A549 (cell line): Measurements from ENCODE around the gene PRSS27. TPM values are rescaled to one million over a fixed set of nuclear protein-coding genes. Genes with fewer than 3 reads are reported as not detected.

ENCODE experiments used
- ATAC-seq, 2 experiments: fragments of 200-7000 bp in 1 of 2; fragments of >200 bp in 1 of 2; cut with Nextera tagmentation in 1 of 2; cut with Tn5 transposase in 1 of 2; 3 replicates each; pipeline versions ENCODE4 v1.8.0 to v1.9.1; 2018 to 2020; ENCODE audit warnings: mild to moderate bottlenecking in 1 of 2, moderate library complexity in 1 of 2
- CTCF ChIA-PET: fragments of 300-600 bp; sonication (Branson Sonifier 250); formaldehyde crosslinking; extraction: SDS; loops from one replicate; lab custom pipeline; 2021; ENCODE audit warnings: antibody characterized with exemption, inconsistent platforms; lab: Yijun Ruan, JAX
- POLR2A ChIA-PET: fragments of 350-600 bp; formaldehyde crosslinking; extraction: SDS; loops from one replicate; lab custom pipeline; 2021; ENCODE audit warnings: antibody characterized with exemption, inconsistent platforms; lab: Yijun Ruan, JAX
- DNase-seq, 2 experiments: peaks; one replicate each; pipeline versions ENCODE4 v3.0.0 to v3.0.0-alpha.2; 2011 to 2016; ENCODE audit warnings: low read depth in 1 of 2, low spot score in 1 of 2
- FAIRE-seq: peaks from 2 replicates; lab custom pipeline; 2011; peaks lifted over from hg19 to GRCh38; lab: Jason Lieb, UNC
- H3K27ac ChIP-seq, 2 experiments: fragments of >200 bp; sonication (Bioruptor Twin); formaldehyde crosslinking; 3 replicates each; pipeline ENCODE4 v1.5.1; 2016 to 2017
- H3K4me1 ChIP-seq: fragments of >200 bp; sonication (Bioruptor Twin); formaldehyde crosslinking; 3 replicates; pipeline ENCODE4 v1.6.1; 2016
- H3K4me2 ChIP-seq: fragments of >200 bp; sonication (Bioruptor Twin); formaldehyde crosslinking; 3 replicates; pipeline ENCODE4 v1.6.1; 2016
- H3K4me3 ChIP-seq: fragments of >200 bp; sonication (Bioruptor Twin); formaldehyde crosslinking; 3 replicates; pipeline ENCODE4 v1.5.1; 2016
- H3K9me3 ChIP-seq: fragments of >200 bp; sonication (Bioruptor Twin); formaldehyde crosslinking; 3 replicates; pipeline ENCODE4 v1.6.1; 2016
- ATOH8 ChIP-seq: fragments of 250-450 bp; sonication (Bioruptor Pico); IDR thresholded peaks from 2 replicates; pipeline ENCODE4 v1.5.0; 2020; ENCODE audit warnings: low read depth, mild to moderate bottlenecking, moderate library complexity
- BCL3 ChIP-seq: fragments of >200 bp; sonication (Bioruptor Twin); formaldehyde crosslinking; IDR thresholded peaks from 3 replicates; pipeline ENCODE4 v1.6.1; 2016
- CBX2 ChIP-seq: fragments of 200-600 bp; sonication (generic); IDR thresholded peaks from 2 replicates; pipeline ENCODE4 v1.6.1; 2016; ENCODE audit warnings: low read depth, mild to moderate bottlenecking, borderline replicate concordance
- CBX8 ChIP-seq: fragments of 200-600 bp; sonication (generic); IDR thresholded peaks from 2 replicates; pipeline ENCODE4 v1.6.1; 2016
- CHD4 ChIP-seq: fragments of 200-600 bp; sonication (generic); IDR thresholded peaks from 2 replicates; pipeline ENCODE4 v1.6.1; 2016; ENCODE audit warnings: antibody characterized with exemption, mild to moderate bottlenecking, borderline replicate concordance
- E2F6 ChIP-seq: IDR thresholded peaks from 2 replicates; pipeline ENCODE4 v1.6.1; 2012; ENCODE audit warnings: low read depth, borderline replicate concordance
- EHF ChIP-seq: fragments of 250-450 bp; sonication (Bioruptor Pico); IDR thresholded peaks from 2 replicates; pipeline ENCODE4 v1.5.0; 2020; ENCODE audit warnings: mild to moderate bottlenecking
- ELK1 ChIP-seq: fragments of 150-350 bp; IDR thresholded peaks from 2 replicates; pipeline ENCODE4 v1.6.1; 2014; ENCODE audit warnings: low read depth, mild to moderate bottlenecking, low read length
- ESRRA ChIP-seq: fragments of 150-350 bp; IDR thresholded peaks from 2 replicates; pipeline ENCODE4 v1.6.1; 2014; ENCODE audit warnings: mild to moderate bottlenecking, low read length, borderline replicate concordance
- FOSB ChIP-seq: fragments of 250-450 bp; sonication (Bioruptor Pico); IDR thresholded peaks from 2 replicates; pipeline ENCODE4 v1.5.0; 2020; ENCODE audit warnings: mild to moderate bottlenecking, moderate library complexity
- HDAC2 ChIP-seq: fragments of 200-600 bp; sonication (generic); IDR thresholded peaks from 2 replicates; pipeline ENCODE4 v1.6.1; 2016
- HEYL ChIP-seq: fragments of 250-450 bp; sonication (Bioruptor Pico); IDR thresholded peaks from 2 replicates; pipeline ENCODE4 v1.8.0; 2021; ENCODE audit warnings: mild to moderate bottlenecking, moderate library complexity
- HMGXB4 ChIP-seq: fragments of 250-450 bp; sonication (Bioruptor Pico); IDR thresholded peaks from 2 replicates; pipeline ENCODE4 v1.5.0; 2021; ENCODE audit warnings: mild to moderate bottlenecking, moderate library complexity, borderline replicate concordance
- HOXB13 ChIP-seq: fragments of 250-450 bp; sonication (Bioruptor Pico); IDR thresholded peaks from 2 replicates; pipeline ENCODE4 v1.5.0; 2020; ENCODE audit warnings: low read depth, mild to moderate bottlenecking, moderate library complexity
- MYC ChIP-seq: IDR thresholded peaks from 2 replicates; pipeline ENCODE4 v1.6.1; 2012; ENCODE audit warnings: mild to moderate bottlenecking, inconsistent platforms, low read length, improper control_type of control experiment, borderline replicate concordance
- NFE2L2 ChIP-seq: fragments of 150-350 bp; conservative IDR thresholded peaks from 2 replicates; pipeline ENCODE4 v1.6.1; 2014; ENCODE audit warnings: low read length
- NPAS2 ChIP-seq: fragments of 250-450 bp; sonication (Bioruptor Pico); IDR thresholded peaks from 2 replicates; pipeline ENCODE4 v1.8.0; 2022; ENCODE audit warnings: mild to moderate bottlenecking, moderate library complexity, borderline replicate concordance
- PHF8 ChIP-seq: fragments of 200-600 bp; sonication (generic); IDR thresholded peaks from 2 replicates; pipeline ENCODE4 v1.6.1; 2016; ENCODE audit warnings: low read depth, mild to moderate bottlenecking, antibody characterized with exemption, moderate library complexity, borderline replicate concordance
- POLR2A ChIP-seq: IDR thresholded peaks from 2 replicates; pipeline ENCODE4 v1.6.1; 2012; ENCODE audit warnings: mild to moderate bottlenecking, low read length
- POLR2AphosphoS2 ChIP-seq: conservative IDR thresholded peaks from 2 replicates; pipeline ENCODE4 v1.6.1; 2012; ENCODE audit warnings: low read length, improper control_type of control experiment, inconsistent platforms
- RARB ChIP-seq: fragments of 250-450 bp; sonication (Bioruptor Pico); IDR thresholded peaks from 2 replicates; pipeline ENCODE4 v1.8.0; 2021; ENCODE audit warnings: mild to moderate bottlenecking, moderate library complexity
- RFX5 ChIP-seq: fragments of 450-650 bp; IDR thresholded peaks from 2 replicates; pipeline ENCODE4 v1.7.1; 2014; ENCODE audit warnings: antibody characterized with exemption, mild to moderate bottlenecking, moderate library complexity
- RNF2 ChIP-seq: fragments of 200-600 bp; sonication (generic); IDR thresholded peaks from 2 replicates; pipeline ENCODE4 v1.6.1; 2016; ENCODE audit warnings: low read depth, mild to moderate bottlenecking, antibody characterized with exemption, moderate library complexity, borderline replicate concordance
- SREBF2 ChIP-seq: fragments of 450-650 bp; IDR thresholded peaks from 2 replicates; pipeline ENCODE4 v1.6.1; 2014; ENCODE audit warnings: mild to moderate bottlenecking, moderate library complexity
- TFCP2L1 ChIP-seq: fragments of 250-450 bp; sonication (Bioruptor Pico); IDR thresholded peaks from 2 replicates; pipeline ENCODE4 v1.5.0; 2021; ENCODE audit warnings: mild to moderate bottlenecking
- ZC3H11A ChIP-seq: fragments of 450-650 bp; IDR thresholded peaks from 2 replicates; pipeline ENCODE4 v1.6.1; 2014; ENCODE audit warnings: antibody characterized with exemption, mild to moderate bottlenecking
- ZNF302 ChIP-seq: fragments of 250-450 bp; sonication (Bioruptor Pico); IDR thresholded peaks from 2 replicates; pipeline ENCODE4 v1.9.0; 2021; ENCODE audit warnings: inconsistent platforms, mild to moderate bottlenecking, moderate library complexity
- WGBS: methylation state at CpG from one replicate; pipeline ENCODE4 v1.1.6; 2017; ENCODE audit errors: missing lambda C conversion rate; 5-methylcytosine and 5-hydroxymethylcytosine counted together
- polyA plus RNA-seq, 4 experiments: library from polyadenylated mRNA; depleted of rRNA in 3 of 4; stranded (reverse); fragments of >200 nt; fragmentation: RNase III in 1 of 4; extraction: RNeasy Plus Mini Kit Qiagen cat#74134 plus additional on column Dnase treatment in 1 of 4; gene quantifications; 2 replicates in 3 of 4; 3 replicates in 1 of 4; pipeline ENCODE4 v1.2.3, GENCODE V29; 2011 to 2017

Gene PRSS27
- polyA plus RNA-seq, 2 of the 4 experiments (the other 2 are of a cell fraction): 1.00 to 1.2 TPM

DNA sequence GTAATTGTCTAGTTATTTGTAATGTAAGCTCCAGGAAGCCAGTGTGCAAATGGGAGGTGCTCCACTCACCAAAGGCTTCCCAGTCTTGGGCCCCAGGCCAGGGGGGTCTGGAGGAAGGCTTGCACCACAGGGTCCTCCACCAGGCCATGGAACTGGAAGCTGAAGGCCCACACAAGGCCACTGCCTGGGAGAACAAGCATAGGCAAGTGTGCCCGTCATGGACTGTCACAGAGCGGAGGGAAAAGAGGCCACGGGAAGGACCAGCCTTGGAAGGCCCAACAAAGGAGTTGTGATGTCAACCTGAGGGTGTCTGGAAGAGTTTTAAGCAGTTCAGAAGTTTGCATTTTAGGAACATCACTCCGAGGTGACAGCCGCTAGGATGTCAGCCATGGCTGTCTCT is 29.5 kb upstream of the PRSS27 start:
- Histone ChIP-seq H3K9me3 (peaks cover 5% of the 10 kb centered on the region; the same call in 1 of the 3 replicates), H3K4me3 (no peak overlapping the region), H3K27ac (no peak overlapping the region), H3K4me1 (peaks cover 15% of the 10 kb centered on the region), H3K4me2 (no peak overlapping the region)
- FAIRE-seq (no peak), DNase-seq (no peak), ATAC-seq (no peak)
- ChIA-PET CTCF (interaction anchor here (2.9 kb wide), 1 partner anchor 10 kb away, joined by 12 read pairs; no protein-coding TSS in a partner anchor), POLR2A (no interaction called here)
- WGBS: 97% methylated on average over 5 of the region's 5 CpGs
- TF ChIP-seq POLR2AphosphoS2 (no peak), SREBF2 (no peak), E2F6 (no peak), RNF2 (no peak), ESRRA (no peak), POLR2A (no peak), CBX8 (no peak), CBX2 (no peak), BCL3 (no peak), HDAC2 (no peak), NFE2L2 (no peak), RARB (CRISPR knock-in tag) (no peak), HOXB13 (CRISPR knock-in tag) (no peak), ZNF302 (no peak), MYC (no peak), RFX5 (no peak), HEYL (no peak)

DNA sequence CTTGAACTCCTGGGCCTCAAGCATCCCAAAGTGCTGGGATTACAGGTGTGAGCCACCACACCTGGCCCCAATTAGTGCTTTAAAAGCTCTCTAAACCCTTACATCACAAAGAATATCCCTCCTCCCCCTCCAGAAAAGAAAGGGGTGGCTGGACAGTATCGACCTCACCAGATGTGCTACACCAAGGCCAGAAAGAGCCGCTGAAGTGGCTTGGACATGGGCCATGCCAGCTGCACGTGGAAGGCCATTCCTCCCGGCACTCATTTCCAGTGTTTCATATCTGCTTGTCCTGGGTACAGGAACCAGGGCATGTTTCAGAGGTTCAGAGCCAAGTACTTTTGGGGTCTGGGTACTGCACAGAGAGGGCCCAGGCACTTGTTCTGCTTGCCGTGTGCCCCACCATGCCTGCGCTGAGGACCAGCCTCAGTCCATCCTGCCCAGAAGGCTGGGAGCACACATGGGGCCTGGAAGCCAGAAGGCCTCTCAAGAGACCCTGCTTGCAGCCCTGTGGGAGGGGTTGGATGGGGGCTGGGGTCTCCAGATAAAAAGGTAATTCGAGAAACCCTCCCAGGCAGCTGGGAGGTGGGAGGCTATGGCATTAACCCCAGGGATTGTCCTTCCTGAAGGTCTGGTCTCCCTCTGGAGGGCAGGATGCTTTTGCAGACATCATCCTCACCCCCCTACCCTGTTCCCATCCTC is 28.9 kb upstream of the PRSS27 start:
- CTCF ChIA-PET: interaction anchor here (1.9 to 2.9 kb wide), 2 partner anchors 10 to 73 kb away, joined by 4 to 12 read pairs; no protein-coding TSS in a partner anchor
- Histone ChIP-seq H3K4me2 (no peak overlapping the region), H3K4me1 (peaks cover 10% of the 10 kb centered on the region; the same call in 2 of the 3 replicates), H3K27ac (no peak overlapping the region), H3K9me3 (peaks cover 5% of the 10 kb centered on the region; the same call in 1 of the 3 replicates), H3K4me3 (no peak overlapping the region)
- no peak for TF ChIP-seq ZNF302
- DNase-seq: no peak
- 88% methylated on average over 7 of the region's 7 CpGs for WGBS
- no peak for FAIRE-seq
- ATAC-seq: no peak
- POLR2A ChIA-PET: no interaction called here

DNA sequence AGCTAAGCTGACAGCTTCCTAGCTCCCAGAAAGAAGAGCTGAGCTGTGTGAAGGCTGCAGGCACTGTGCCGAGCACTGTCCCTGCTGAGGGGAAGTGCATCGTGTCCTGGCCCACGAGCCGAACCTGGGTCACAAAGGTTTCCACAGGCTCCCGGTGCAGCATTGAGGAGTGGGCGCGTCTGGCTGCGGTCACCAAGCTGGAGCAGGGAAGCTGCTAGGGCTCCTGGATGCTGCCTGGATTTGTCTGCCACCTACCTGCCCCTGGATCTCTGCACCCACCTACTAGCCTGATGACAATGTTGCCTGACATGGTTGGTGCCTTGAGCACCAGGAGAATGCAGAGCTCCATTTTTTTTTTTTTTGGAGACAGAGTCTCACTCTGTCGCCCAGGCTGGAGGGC is 25.9 kb upstream of the PRSS27 start:
- CTCF ChIA-PET: interaction anchor here (0.7 to 1.0 kb wide), 2 partner anchors 26 to 174 kb away, joined by 3 to 4 read pairs; partner anchors contain the start of gene PRSS27
- no peak overlapping the region for H3K27ac ChIP-seq
- TF ChIP-seq HEYL (no peak), CHD4 (no peak), PHF8 (no peak), EHF (no peak), E2F6 (no peak), ZC3H11A (no peak), NFE2L2 (no peak), CBX2 (no peak), ELK1 (no peak), FOSB (CRISPR knock-in tag) (no peak), NPAS2 (CRISPR knock-in tag) (no peak), HMGXB4 (no peak), TFCP2L1 (CRISPR knock-in tag) (no peak), ATOH8 (CRISPR knock-in tag) (no peak)

More for the DNA sequence above, 25.9 kb upstream of the PRSS27 start:
- peaks cover under 1% of the 10 kb centered on the region; the same call in 1 of the 3 replicates for H3K4me1 ChIP-seq
- ATAC-seq: peak in 1 of 2 experiments; percentile 8; a peak in 2 of 6 replicates
- 90% methylated on average over 9 of the region's 9 CpGs for WGBS
- no peak overlapping the region for H3K4me2 ChIP-seq
- POLR2A ChIA-PET: interaction anchor here (0.8 kb wide), 1 partner anchor 64 kb away, joined by 4 read pairs; the partner anchor contains the start of gene KCTD5
- no peak for FAIRE-seq
- H3K4me3 ChIP-seq: no peak overlapping the region
- no peak for DNase-seq
- H3K9me3 ChIP-seq: no peaks in the 10 kb centered on the region; the same call in 2 of the 3 replicates
